Endodermal cell (in vitro differentiated cells): Measurements from ENCODE around the gene SLAMF1. TPM values are rescaled to one million over a fixed set of nuclear protein-coding genes. Genes with fewer than 3 reads are reported as not detected.

ENCODE experiments used
- DNase-seq: peaks from one replicate; pipeline ENCODE4 v3.0.0-alpha.2; 2017
- H3K27ac ChIP-seq: 2 replicates; pipeline ENCODE4 v1.5.1; 2013; ENCODE audit warnings: mild to moderate bottlenecking, low read depth, low read length, moderate library complexity
- H3K27me3 ChIP-seq: 2 replicates; pipeline ENCODE4 v1.6.1; 2013; ENCODE audit warnings: mild to moderate bottlenecking, low read length, moderate library complexity; ENCODE audit not compliant: insufficient read depth, control insufficient read depth, poor library complexity, severe bottlenecking
- H3K36me3 ChIP-seq: 2 replicates; pipeline ENCODE4 v1.7.0; 2013; ENCODE audit warnings: mild to moderate bottlenecking, low read length, moderate library complexity; ENCODE audit not compliant: control insufficient read depth, insufficient read depth
- H3K4me1 ChIP-seq: one replicate; pipeline ENCODE4 v1.7.0; 2013; ENCODE audit warnings: low read length; ENCODE audit not compliant: control insufficient read depth, insufficient read depth
- H3K4me3 ChIP-seq: 2 replicates; pipeline ENCODE4 v1.5.1; 2013; ENCODE audit warnings: mild to moderate bottlenecking, low read length, moderate library complexity
- H3K9ac ChIP-seq: 2 replicates; pipeline ENCODE4 v1.6.1; 2013; ENCODE audit warnings: mild to moderate bottlenecking, low read length, moderate library complexity; ENCODE audit not compliant: poor library complexity, severe bottlenecking; ENCODE audit errors: extremely low read depth
- H3K9me3 ChIP-seq: 2 replicates; pipeline ENCODE4 v1.6.1; 2013; ENCODE audit warnings: mild to moderate bottlenecking, low read length, moderate library complexity; ENCODE audit not compliant: control insufficient read depth
- H3K27ac Mint-ChIP-seq: 2 replicates; pipeline ENCODE4 v1.8.0; 2020; ENCODE audit warnings: mixed read lengths
- H3K27me3 Mint-ChIP-seq: 2 replicates; pipeline ENCODE4 v1.8.0; 2021; ENCODE audit warnings: mild to moderate bottlenecking, mixed read lengths; ENCODE audit not compliant: insufficient read depth
- H3K36me3 Mint-ChIP-seq: 2 replicates; pipeline ENCODE4 v1.8.0; 2020; ENCODE audit warnings: low read depth, mixed read lengths
- H3K4me1 Mint-ChIP-seq: 2 replicates; pipeline ENCODE4 v1.8.0; 2020; ENCODE audit warnings: mixed read lengths
- H3K4me3 Mint-ChIP-seq: 2 replicates; pipeline ENCODE4 v1.8.0; 2020; ENCODE audit warnings: mild to moderate bottlenecking, moderate library complexity, mixed read lengths
- H3K9me3 Mint-ChIP-seq: 2 replicates; pipeline ENCODE4 v1.8.0; 2020; ENCODE audit warnings: mild to moderate bottlenecking, mixed read lengths
- CTCF ChIP-seq: fragments of 200-600 bp; sonication (generic); conservative IDR thresholded peaks from 2 replicates; pipeline ENCODE4 v1.5.0; 2021; ENCODE audit warnings: antibody characterized with exemption, mild to moderate bottlenecking
- WGBS, 2 experiments: methylation state at CpG; one replicate each; pipeline versions ENCODE4 v1.1.5 to v1.1.7; 2013; ENCODE audit warnings: missing lambda C conversion rate in 2 of 2, mixed read lengths in 1 of 2; ENCODE audit not compliant: insufficient coverage in 1 of 2, insufficient read length in 1 of 2; 5-methylcytosine and 5-hydroxymethylcytosine counted together
- total RNA-seq, 2 donors: library from RNA; stranded (reverse); fragmentation: NEBNext Ultra II Directional in 1 of 2; extraction: Animal tissue kit (Norgen Biotek cat#: 25700) in 1 of 2; gene quantifications; 2 replicates in 1 of 2; 3 replicates in 1 of 2; pipeline ENCODE4 v1.2.1, GENCODE V29; 2021

Gene SLAMF1
- total RNA-seq, 2 donors from 2014 or later, result not detected

DNA sequence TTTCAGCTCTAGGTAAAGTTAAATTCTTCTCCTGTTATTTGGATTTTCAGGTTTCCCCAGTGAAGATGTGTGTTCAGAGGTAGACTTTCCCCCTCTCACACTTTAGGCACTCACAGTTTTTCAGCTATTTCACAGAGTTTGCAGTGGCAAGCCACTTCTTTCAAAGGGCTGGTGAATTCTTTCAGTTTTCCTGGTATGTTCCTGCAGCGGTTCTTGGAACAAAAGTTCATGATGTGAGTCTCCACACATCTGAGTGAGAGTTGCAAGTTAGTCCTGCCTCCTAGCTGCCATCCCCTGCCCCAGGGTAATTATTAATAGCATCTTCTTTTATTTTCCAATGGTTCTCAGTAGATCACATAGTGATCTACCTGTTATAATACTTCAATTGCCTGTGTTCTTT is 40.2 kb downstream of the SLAMF1 start:
- H3K27ac Mint-ChIP-seq, result no peak overlapping the region
- H3K36me3 ChIP-seq, result no peaks in the 10 kb centered on the region
- peaks cover 20% of the 10 kb centered on the region for H3K4me1 Mint-ChIP-seq
- H3K27me3 Mint-ChIP-seq, result no peaks in the 10 kb centered on the region
- H3K9me3 ChIP-seq, result peaks cover 42% of the 10 kb centered on the region
- no peak overlapping the region for H3K9ac ChIP-seq
- H3K4me3 ChIP-seq, result no peak overlapping the region
- H3K4me1 ChIP-seq, result no peaks in the 10 kb centered on the region
- no peak overlapping the region for H3K4me3 Mint-ChIP-seq
- H3K9me3 Mint-ChIP-seq, result peaks cover 40% of the 10 kb centered on the region
- no peak for DNase-seq
- H3K27ac ChIP-seq, result peak overlapping the region; percentile 31
- H3K36me3 Mint-ChIP-seq, result no peaks in the 10 kb centered on the region
- H3K27me3 ChIP-seq, result no peaks in the 10 kb centered on the region
- WGBS, 2 experiments, result 83 to 97% methylated on average over 1 of the region's 1 CpG
- no peak for TF ChIP-seq CTCF

DNA sequence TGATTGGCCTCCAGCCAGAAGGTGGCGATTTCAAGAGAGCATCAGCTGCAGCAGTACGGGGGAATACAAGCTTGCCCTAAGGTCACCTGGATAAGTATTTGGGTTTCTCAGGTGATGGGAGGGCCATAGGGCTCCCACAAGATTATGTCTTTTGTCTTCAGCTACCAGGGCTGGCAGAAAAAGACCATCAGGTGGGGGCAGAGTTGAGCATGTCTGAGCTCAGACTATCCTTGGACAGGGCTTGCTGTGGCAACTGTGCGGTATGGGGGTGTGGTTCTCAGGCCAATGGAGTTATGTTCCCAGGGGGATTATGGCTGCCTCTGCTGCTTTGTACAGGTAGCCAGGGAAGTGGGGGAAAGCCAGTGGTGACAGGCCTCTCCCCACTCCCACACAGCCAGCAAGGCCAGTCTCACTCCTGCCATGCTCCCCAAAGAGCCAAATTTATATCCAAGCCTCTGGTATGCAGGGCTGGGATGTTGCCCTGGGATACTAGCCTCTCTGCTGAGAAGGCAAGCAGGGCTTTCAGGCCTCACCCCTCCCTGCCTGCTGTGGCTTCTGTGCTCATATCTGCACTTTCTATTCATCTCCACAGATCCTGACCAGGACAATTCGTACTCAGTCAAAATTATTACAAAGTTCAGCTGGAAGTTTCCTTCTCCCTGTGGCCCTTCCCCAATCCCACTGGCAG is 40.9 kb downstream of the SLAMF1 start:
- 88 to 97% methylated on average over 3 to 4 of the region's 4 CpGs for WGBS, 2 experiments
- Histone ChIP-seq H3K27ac (peak overlapping the region; percentile 31), H3K36me3 (no peaks in the 10 kb centered on the region), H3K27me3 (no peaks in the 10 kb centered on the region), H3K9me3 (peaks cover 49% of the 10 kb centered on the region), H3K4me3 (peak overlapping the region; percentile 2), H3K9ac (no peak overlapping the region), H3K4me1 (no peaks in the 10 kb centered on the region)
- H3K9me3 Mint-ChIP-seq, result peaks cover 47% of the 10 kb centered on the region
- peak; percentile 4 for TF ChIP-seq CTCF
- H3K36me3 Mint-ChIP-seq, result no peaks in the 10 kb centered on the region
- H3K4me1 Mint-ChIP-seq, result peaks cover 19% of the 10 kb centered on the region
- no peaks in the 10 kb centered on the region for H3K27me3 Mint-ChIP-seq
- no peak for DNase-seq
- H3K27ac Mint-ChIP-seq, result no peak overlapping the region
- no peak overlapping the region for H3K4me3 Mint-ChIP-seq

DNA sequence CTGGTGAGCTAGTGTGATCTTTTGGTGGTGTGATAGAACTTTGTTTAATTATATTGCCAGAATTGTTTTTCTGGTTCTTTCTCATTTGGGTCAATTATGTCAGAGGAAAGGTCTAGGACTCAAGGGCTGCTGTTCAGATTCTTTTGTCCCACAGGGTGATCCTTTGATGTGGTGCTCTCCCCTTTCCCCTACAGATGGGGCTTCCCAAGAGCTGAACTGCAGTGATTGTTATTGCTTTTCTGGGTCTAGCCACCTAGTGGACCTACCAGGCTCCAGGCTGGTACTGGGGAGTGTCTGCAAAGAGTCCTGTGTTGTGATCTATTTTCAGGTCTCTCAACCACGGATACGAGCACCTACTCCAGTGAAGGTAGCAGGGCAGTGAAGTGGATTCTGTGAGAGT is 41.6 kb downstream of the SLAMF1 start:
- Histone ChIP-seq H3K27me3 (no peaks in the 10 kb centered on the region), H3K4me3 (peak overlapping the region; percentile 2), H3K4me1 (no peaks in the 10 kb centered on the region), H3K27ac (no peak overlapping the region), H3K9ac (no peak overlapping the region), H3K9me3 (peaks cover 56% of the 10 kb centered on the region), H3K36me3 (no peaks in the 10 kb centered on the region)
- peaks cover 14% of the 10 kb centered on the region for H3K4me1 Mint-ChIP-seq
- H3K36me3 Mint-ChIP-seq, result peaks cover 4% of the 10 kb centered on the region
- peaks cover 54% of the 10 kb centered on the region for H3K9me3 Mint-ChIP-seq
- no peak overlapping the region for H3K4me3 Mint-ChIP-seq
- peak; percentile 15 for TF ChIP-seq CTCF
- no peak overlapping the region for H3K27ac Mint-ChIP-seq
- DNase-seq, result no peak
- WGBS, 2 experiments, result 90 to 94% methylated on average over 2 of the region's 2 CpGs
- H3K27me3 Mint-ChIP-seq, result no peaks in the 10 kb centered on the region
